IMR-90 (cell line): ENCODE results near the gene DGKH. TPM values are rescaled to one million over a fixed set of nuclear protein-coding genes. Genes with fewer than 3 reads are reported as not detected.

Experiments used
- ATAC-seq: fragments of 200-7000 bp; cut with Tn5 transposase; 2 replicates; pipeline ENCODE4 v1.9.1; 2020; ENCODE audit warnings: low read depth, mild to moderate bottlenecking, moderate library complexity
- BruUV-seq: library from RNA; stranded (reverse); fragments of 400-500 nt; replicated peaks from 2 replicates; lab custom pipeline; 2021; lab: Mats Ljungman, UMichigan
- CTCF ChIA-PET: fragments of 300-600 bp; formaldehyde crosslinking; extraction: SDS; loops from one replicate; lab custom pipeline; 2021; ENCODE audit warnings: antibody characterized with exemption; lab: Yijun Ruan, JAX
- POLR2A ChIA-PET: fragments of 300-600 bp; sonication (Branson Sonifier 250); formaldehyde crosslinking; loops from one replicate; lab custom pipeline; 2022; ENCODE audit warnings: antibody characterized with exemption; ENCODE audit not compliant: unreplicated experiment; lab: Charles Lee
- DNase-seq: peaks from one replicate; pipeline ENCODE4 v3.0.0; 2013
- H2AFZ ChIP-seq: replicated peaks from 2 replicates; pipeline ENCODE3; 2013; ENCODE audit warnings: low read length, mild to moderate bottlenecking; ENCODE audit not compliant: poor library complexity
- H2AK5ac ChIP-seq: 2 replicates; pipeline ENCODE4 v1.6.1; 2013; ENCODE audit warnings: low read depth, low read length, inconsistent platforms
- H2AK9ac ChIP-seq: replicated peaks from 2 replicates; pipeline ENCODE3; 2013; ENCODE audit warnings: mild to moderate bottlenecking, low read depth, low read length, moderate library complexity; ENCODE audit not compliant: poor library complexity
- H2BK120ac ChIP-seq: 2 replicates; pipeline ENCODE4 v1.6.1; 2013; ENCODE audit warnings: low read depth, low read length, inconsistent platforms
- H2BK15ac ChIP-seq: 3 replicates; pipeline ENCODE4 v1.6.1; 2013; ENCODE audit warnings: low read depth, low read length, inconsistent platforms
- H2BK20ac ChIP-seq: 2 replicates; pipeline ENCODE4 v1.6.1; 2013; ENCODE audit warnings: low read depth, mild to moderate bottlenecking, inconsistent platforms, low read length, moderate library complexity
- H2BK5ac ChIP-seq: 2 replicates; pipeline ENCODE4 v1.6.1; 2013; ENCODE audit warnings: mild to moderate bottlenecking, low read depth, low read length, inconsistent platforms; ENCODE audit not compliant: poor library complexity, severe bottlenecking
- H3K14ac ChIP-seq: replicated peaks from 2 replicates; pipeline ENCODE4 v1.6.1; 2013; ENCODE audit warnings: low read depth, low read length, inconsistent platforms
- H3K18ac ChIP-seq: 2 replicates; pipeline ENCODE4 v1.6.1; 2013; ENCODE audit warnings: low read depth, low read length, control low read depth
- H3K23ac ChIP-seq: 2 replicates; pipeline ENCODE4 v1.6.1; 2013; ENCODE audit warnings: low read depth, low read length, inconsistent platforms
- H3K27ac ChIP-seq: 2 replicates; pipeline ENCODE4 v1.5.1; 2013; ENCODE audit warnings: mild to moderate bottlenecking, control low read depth, low read length; ENCODE audit not compliant: insufficient read depth
- H3K27me3 ChIP-seq: 2 replicates; pipeline ENCODE4 v1.6.1; 2013; ENCODE audit warnings: low read length; ENCODE audit not compliant: control insufficient read depth, insufficient read depth
- H3K36me3 ChIP-seq: 2 replicates; pipeline ENCODE4 v1.6.1; 2013; ENCODE audit warnings: low read length, mixed read lengths; ENCODE audit not compliant: control insufficient read depth, insufficient read depth
- H3K4ac ChIP-seq: 2 replicates; pipeline ENCODE4 v1.6.1; 2013; ENCODE audit warnings: low read depth, low read length, inconsistent platforms
- H3K4me1 ChIP-seq: 2 replicates; pipeline ENCODE4 v1.6.1; 2013; ENCODE audit warnings: low read length, mixed read lengths; ENCODE audit not compliant: control insufficient read depth, insufficient read depth
- H3K4me2 ChIP-seq: 2 replicates; pipeline ENCODE4 v1.6.1; 2013; ENCODE audit warnings: low read depth, mild to moderate bottlenecking, control low read depth, low read length, moderate library complexity
- H3K4me3 ChIP-seq: 2 replicates; pipeline ENCODE4 v1.5.1; 2013; ENCODE audit warnings: low read depth, mild to moderate bottlenecking, control low read depth, low read length, moderate library complexity; ENCODE audit not compliant: insufficient read depth
- H3K56ac ChIP-seq: 2 replicates; pipeline ENCODE4 v1.6.1; 2013; ENCODE audit warnings: low read length, inconsistent platforms; ENCODE audit not compliant: insufficient read depth; ENCODE audit errors: extremely low read depth
- H3K79me1 ChIP-seq, 2 experiments: 2 replicates each; pipeline ENCODE4 v1.6.1; 2013; ENCODE audit warnings: low read length in 2 of 2, inconsistent platforms in 1 of 2, low read depth in 1 of 2
- H3K9ac ChIP-seq: 2 replicates; pipeline ENCODE4 v1.6.1; 2013; ENCODE audit warnings: low read depth, low read length, control low read depth
- H3K9me1 ChIP-seq: 2 replicates; pipeline ENCODE4 v1.6.1; 2013; ENCODE audit warnings: low read length, inconsistent platforms; ENCODE audit not compliant: insufficient read depth
- H3K9me3 ChIP-seq: 2 replicates; pipeline ENCODE4 v1.6.1; 2013; ENCODE audit warnings: low read length; ENCODE audit not compliant: control insufficient read depth, insufficient read depth
- H4K20me1 ChIP-seq: 2 replicates; pipeline ENCODE4 v1.6.1; 2013; ENCODE audit warnings: low read length, inconsistent platforms; ENCODE audit not compliant: insufficient read depth
- H4K5ac ChIP-seq: 2 replicates; pipeline ENCODE4 v1.6.1; 2013; ENCODE audit warnings: mild to moderate bottlenecking, low read depth, low read length, control low read depth
- H4K8ac ChIP-seq, 2 experiments: 2 replicates each; pipeline ENCODE4 v1.6.1; 2013; ENCODE audit warnings: low read depth in 2 of 2, low read length in 2 of 2, control low read depth in 1 of 2, inconsistent platforms in 1 of 2
- H4K91ac ChIP-seq: 2 replicates; pipeline ENCODE4 v1.6.1; 2013; ENCODE audit warnings: low read depth, low read length, inconsistent platforms; ENCODE audit not compliant: insufficient read depth
- POLR2A ChIP-seq: IDR thresholded peaks from 2 replicates; pipeline ENCODE4 v1.6.1; 2012; ENCODE audit warnings: mild to moderate bottlenecking, low read depth, low read length
- WGBS, 2 experiments: methylation state at CpG; one replicate each; pipeline versions ENCODE4 v1.1.5 to v1.1.7; 2013; ENCODE audit warnings: missing lambda C conversion rate in 2 of 2; ENCODE audit not compliant: insufficient read length in 1 of 2; ENCODE audit errors: extremely low coverage in 2 of 2; 5-methylcytosine and 5-hydroxymethylcytosine counted together
- dilution Hi-C: fragments of 300-500 bp; cut with HindIII; formaldehyde crosslinking; loops from one replicate; pipeline ENCODE4 v1.14.3; 2018; ENCODE audit warnings: low sequenced_read_pairs; ENCODE audit not compliant: unreplicated experiment
- in situ Hi-C: fragments of 300-500 bp; cut with MboI; formaldehyde crosslinking; loops from 3 replicates; pipeline ENCODE4 v1.14.3; 2019; ENCODE audit warnings: low sequenced_read_pairs, inconsistent platforms, mixed read lengths
- intact Hi-C: fragments of 100-400 bp; cut with micrococcal nuclease; formaldehyde crosslinking; loops from 2 replicates; pipeline ENCODE4 v1.10.0; 2022
- polyA plus RNA-seq, 3 experiments: library from polyadenylated mRNA; depleted of rRNA; stranded (reverse); fragments of >200 nt; gene quantifications; 2 replicates each; pipeline ENCODE4 v1.2.3, GENCODE V29; 2012; ENCODE audit warnings: low replicate concordance in 1 of 3
- total RNA-seq: library from RNA; depleted of rRNA; stranded (reverse); fragments of >200 nt; gene quantifications from 2 replicates; pipeline ENCODE4 v1.2.3, GENCODE V29; 2012
- TF ChIP-seq, protein P1 (sequence below): conservative IDR thresholded peaks from 2 replicates; pipeline ENCODE4 v1.5.1; 2012; ENCODE audit warnings: mild to moderate bottlenecking, low read depth, low read length, improper control_type of control experiment

The DGKH gene
- total and polyA plus RNA-seq, 2 of the 4 experiments (the other 2 are of a cell fraction): 2.0 to 13.4 TPM

DNA sequence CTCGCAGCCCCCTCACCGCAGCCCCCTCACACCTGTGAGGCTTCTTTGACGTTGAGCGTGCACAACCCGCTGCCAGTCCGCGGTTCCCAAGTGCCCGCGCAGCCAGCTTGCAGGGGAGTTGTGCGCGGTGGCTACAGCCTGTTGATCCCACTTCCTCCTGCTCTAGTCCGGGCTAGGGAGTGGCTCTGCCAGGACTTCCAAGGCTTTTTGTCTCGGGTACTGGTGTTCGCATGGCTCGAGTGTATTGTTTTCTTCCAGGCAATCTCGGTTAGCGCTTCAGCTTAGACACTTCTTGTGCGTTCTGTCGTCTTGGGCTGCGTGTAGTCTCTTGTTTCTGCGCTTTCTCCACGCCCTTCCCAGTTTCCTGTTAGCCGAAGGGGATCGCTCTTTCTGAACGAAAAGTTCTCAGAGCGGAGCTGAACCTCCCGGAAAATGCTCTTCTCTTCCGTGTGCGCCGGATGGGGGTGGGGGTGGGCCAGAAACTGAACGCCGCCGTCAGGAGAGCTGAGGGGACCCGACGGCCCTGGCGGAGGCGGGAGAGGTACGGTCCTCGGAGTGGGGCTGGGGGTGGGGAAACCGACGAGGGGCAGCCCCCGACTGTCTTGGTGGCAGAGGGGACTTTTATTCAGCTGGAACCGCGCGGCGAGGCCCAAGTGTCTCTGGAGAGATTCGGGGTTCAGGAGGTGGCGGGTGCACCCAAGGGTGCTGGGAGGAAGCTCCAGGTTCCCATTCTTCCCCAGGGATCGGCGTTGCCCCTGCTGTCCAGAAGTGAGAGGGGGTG lies 697 bp upstream of the DGKH start:
- ChIA-PET POLR2A (interaction anchor here (0.5 kb wide), 1 partner anchor 292 kb away, joined by 3 read pairs; no protein-coding TSS in a partner anchor), CTCF (interaction anchor here (0.5 to 1.6 kb wide), 6 partner anchors 15 to 727 kb away, joined by 3 to 4 read pairs (median 3); no protein-coding TSS in a partner anchor)
- peak overlapping the region; percentile 53; the same call in 1 of the 2 replicates for H2AK5ac ChIP-seq
- peak overlapping the region; percentile 75 for H3K27ac ChIP-seq
- TF ChIP-seq, protein P1, sequence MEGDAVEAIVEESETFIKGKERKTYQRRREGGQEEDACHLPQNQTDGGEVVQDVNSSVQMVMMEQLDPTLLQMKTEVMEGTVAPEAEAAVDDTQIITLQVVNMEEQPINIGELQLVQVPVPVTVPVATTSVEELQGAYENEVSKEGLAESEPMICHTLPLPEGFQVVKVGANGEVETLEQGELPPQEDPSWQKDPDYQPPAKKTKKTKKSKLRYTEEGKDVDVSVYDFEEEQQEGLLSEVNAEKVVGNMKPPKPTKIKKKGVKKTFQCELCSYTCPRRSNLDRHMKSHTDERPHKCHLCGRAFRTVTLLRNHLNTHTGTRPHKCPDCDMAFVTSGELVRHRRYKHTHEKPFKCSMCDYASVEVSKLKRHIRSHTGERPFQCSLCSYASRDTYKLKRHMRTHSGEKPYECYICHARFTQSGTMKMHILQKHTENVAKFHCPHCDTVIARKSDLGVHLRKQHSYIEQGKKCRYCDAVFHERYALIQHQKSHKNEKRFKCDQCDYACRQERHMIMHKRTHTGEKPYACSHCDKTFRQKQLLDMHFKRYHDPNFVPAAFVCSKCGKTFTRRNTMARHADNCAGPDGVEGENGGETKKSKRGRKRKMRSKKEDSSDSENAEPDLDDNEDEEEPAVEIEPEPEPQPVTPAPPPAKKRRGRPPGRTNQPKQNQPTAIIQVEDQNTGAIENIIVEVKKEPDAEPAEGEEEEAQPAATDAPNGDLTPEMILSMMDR: no peak
- peak; percentile 58 for TF ChIP-seq POLR2A
- peak overlapping the region; percentile 64 for H3K4me2 ChIP-seq
- WGBS, 2 experiments: 0% methylated on average over 21 of the region's 50 CpGs; no CpG with 5 or more reads in 1 of the 2 experiments
- peak overlapping the region; percentile 76 for H3K56ac ChIP-seq
- peak overlapping the region; percentile 43 for H3K18ac ChIP-seq
- peak; percentile 36 for ATAC-seq
- peak overlapping the region; percentile 59 for H2BK5ac ChIP-seq
- peak overlapping the region; percentile 49 for H4K5ac ChIP-seq
- peak overlapping the region; percentile 9; the same call in 1 of the 2 replicates for H2BK20ac ChIP-seq
- no peaks in the 10 kb centered on the region for H3K4me1 ChIP-seq
- peak overlapping the region; percentile 96 for H3K4me3 ChIP-seq
- peak overlapping the region; percentile 25 to 74 for H4K8ac ChIP-seq
- peak overlapping the region; percentile 94 for H2AFZ ChIP-seq
- peak overlapping the region; percentile 95 for H2AK9ac ChIP-seq
- peak overlapping the region; percentile 31; the same call in 1 of the 3 replicates for H2BK15ac ChIP-seq
- peak overlapping the region; percentile 82 for H3K14ac ChIP-seq
- H3K36me3 ChIP-seq: no peaks in the 10 kb centered on the region
- dilution Hi-C loops: no loop called here
- in situ Hi-C loops: loop anchor here (10.0 kb wide), 1 partner anchor 383 kb away; no protein-coding TSS in a partner anchor
- peak; percentile 70 for DNase-seq
- no TSS peak for BruUV-seq
- peak overlapping the region; percentile 73 for H4K91ac ChIP-seq
- H3K79me1 ChIP-seq: peaks cover 17 to 52% of the 10 kb centered on the region in 2 experiments
- H3K9me3 ChIP-seq: no peaks in the 10 kb centered on the region
- H3K9ac ChIP-seq: peak overlapping the region; percentile 65
- H3K4ac ChIP-seq: peak overlapping the region; percentile 80
- H2BK120ac ChIP-seq: peak overlapping the region; percentile 54
- H3K23ac ChIP-seq: peak overlapping the region; percentile 91
- no peaks in the 10 kb centered on the region for H3K9me1 ChIP-seq
- intact Hi-C loops: loop anchor here (2.0 to 10.0 kb wide), 2 partner anchors 167 to 379 kb away; no protein-coding TSS in a partner anchor
- no peaks in the 10 kb centered on the region for H3K27me3 ChIP-seq
- H4K20me1 ChIP-seq: no peaks in the 10 kb centered on the region; the same call in 1 of the 2 replicates
